Bronchial epithelial cell (primary cell): ENCODE results near the gene GARIN1A. TPM values are rescaled to one million over a fixed set of nuclear protein-coding genes. Genes with fewer than 3 reads are reported as not detected.
"Not testable (repeated sequence)": the region's sequence is repeated elsewhere in the genome, so short reads cannot be mapped to it uniquely, and the experiment has no call there.

Experiments
- DNase-seq: peaks from one replicate; pipeline ENCODE4 v3.0.0-alpha.2; 2010; ENCODE audit warnings: low read depth
- FAIRE-seq: peaks from 2 replicates; lab custom pipeline; 2011; peaks lifted over from hg19 to GRCh38; lab: Jason Lieb, UNC
- H3K27me3 ChIP-seq: 2 replicates; pipeline ENCODE4 v1.5.1; 2011; ENCODE audit warnings: low read length; ENCODE audit not compliant: control insufficient read depth, insufficient read depth
- H3K36me3 ChIP-seq: 2 replicates; pipeline ENCODE4 v1.5.1; 2011; ENCODE audit warnings: low read length; ENCODE audit not compliant: control insufficient read depth, insufficient read depth
- H3K4me3 ChIP-seq: 2 replicates; pipeline ENCODE4 v1.5.1; 2011; ENCODE audit warnings: mild to moderate bottlenecking, low read depth, low read length, control low read depth
- CTCF ChIP-seq: IDR thresholded peaks from 2 replicates; pipeline ENCODE4 v1.5.1; 2011; ENCODE audit warnings: mild to moderate bottlenecking, moderate library complexity, low read length, control low read depth, inconsistent platforms; ENCODE audit not compliant: insufficient read depth, severe bottlenecking
- total RNA-seq: library from RNA; depleted of rRNA; stranded (reverse); fragments of >200 nt; gene quantifications from 2 replicates; pipeline ENCODE4 v1.2.1, GENCODE V29; 2014

The GARIN1A gene
- total RNA-seq, 1 donor from 2014 or later = under 0.01 TPM

GRCh38 chr7:128672927-128673517 is 930 bp downstream of the GARIN1A start:
- no peak for FAIRE-seq
- no peak overlapping the region for H3K4me3 ChIP-seq
- DNase-seq = peak; percentile 23

GRCh38 chr7:128673571-128673970 is 1.5 kb downstream of the GARIN1A start:
- no peak for DNase-seq
- no peak for FAIRE-seq
- no peaks in the 10 kb centered on the region for H3K36me3 ChIP-seq
- no peak overlapping the region for H3K4me3 ChIP-seq
- TF ChIP-seq CTCF = no peak
- no peaks in the 10 kb centered on the region for H3K27me3 ChIP-seq

More at GRCh38 chr7:128672927-128673517, 930 bp downstream of the GARIN1A start:
- Histone ChIP-seq H3K27me3 (no peaks in the 10 kb centered on the region), H3K36me3 (no peaks in the 10 kb centered on the region)
- TF ChIP-seq CTCF = peak; percentile 70

GRCh38 chr7:128676665-128677064 is 4.6 kb downstream of the GARIN1A start:
- Histone ChIP-seq H3K4me3 (no peak overlapping the region), H3K36me3 (no peaks in the 10 kb centered on the region), H3K27me3 (no peaks in the 10 kb centered on the region)
- no peak for TF ChIP-seq CTCF
- FAIRE-seq (no peak), DNase-seq (no peak)

GRCh38 chr7:128679920-128680319 is 7.8 kb downstream of the GARIN1A start:
- no peak for TF ChIP-seq CTCF
- DNase-seq (no peak), FAIRE-seq (no peak)
- Histone ChIP-seq H3K36me3 (no peaks in the 10 kb centered on the region), H3K4me3 (no peak overlapping the region), H3K27me3 (no peaks in the 10 kb centered on the region)

GRCh38 chr7:128681794-128682537 is 9.9 kb downstream of the GARIN1A start:
- TF ChIP-seq CTCF = no peak
- Histone ChIP-seq H3K27me3 (no peaks in the 10 kb centered on the region), H3K36me3 (peaks cover 2% of the 10 kb centered on the region), H3K4me3 (no peak overlapping the region)
- no peak for FAIRE-seq
- no peak for DNase-seq

GRCh38 chr7:128683270-128683669 is 11.2 kb downstream of the GARIN1A start:
- FAIRE-seq = not testable (repeated sequence)

GRCh38 chr7:128683738-128684137 is 11.6 kb downstream of the GARIN1A start:
- not testable (repeated sequence) for H3K36me3 ChIP-seq, DNase-seq, H3K27me3 ChIP-seq, H3K4me3 ChIP-seq, FAIRE-seq

More at GRCh38 chr7:128683270-128683669, 11.2 kb downstream of the GARIN1A start:
- not testable (repeated sequence) for DNase-seq, H3K36me3 ChIP-seq, H3K27me3 ChIP-seq, H3K4me3 ChIP-seq
